ENCODE data around the gene NCKAP1.

The NCKAP1 gene

GRCh38 chr2:182946958-182947369 is 91.3 kb downstream of the NCKAP1 start:
- H4K20me1 ChIP-seq (ENCODE audit: insufficient read depth, low read length): no peaks in the 10 kb centered on the region
- no peak overlapping the region for H3K4me3 ChIP-seq (ENCODE audit: low read depth in 1 of 2, low read length in 2 of 2)
- no peak overlapping the region for H3K27ac ChIP-seq (ENCODE audit: low read length)
- no peak overlapping the region for H3K9ac ChIP-seq (ENCODE audit: low read depth, low read length)
- no peaks in the 10 kb centered on the region for H3K27me3 ChIP-seq (ENCODE audit: insufficient read depth, low read length, poor library complexity)
- H3K36me3 ChIP-seq (ENCODE audit: insufficient read depth, low read length): no peaks in the 10 kb centered on the region
- H3K4me1 ChIP-seq (ENCODE audit: insufficient read depth, low read length): no peaks in the 10 kb centered on the region
- no peaks in the 10 kb centered on the region for H3K9me3 ChIP-seq (ENCODE audit: insufficient read depth, low read length, severe bottlenecking)
- no peak for ATAC-seq (ENCODE audit: insufficient read depth, low read depth)
- no peaks in the 10 kb centered on the region for H3K79me2 ChIP-seq (ENCODE audit: insufficient read depth, low read length)
- TF ChIP-seq EZH2 (IDR thresholded peaks at IDR 0.05; ENCODE audit: borderline replicate concordance, low read depth, low read length, severe bottlenecking): no peak
- TF ChIP-seq, protein P1, sequence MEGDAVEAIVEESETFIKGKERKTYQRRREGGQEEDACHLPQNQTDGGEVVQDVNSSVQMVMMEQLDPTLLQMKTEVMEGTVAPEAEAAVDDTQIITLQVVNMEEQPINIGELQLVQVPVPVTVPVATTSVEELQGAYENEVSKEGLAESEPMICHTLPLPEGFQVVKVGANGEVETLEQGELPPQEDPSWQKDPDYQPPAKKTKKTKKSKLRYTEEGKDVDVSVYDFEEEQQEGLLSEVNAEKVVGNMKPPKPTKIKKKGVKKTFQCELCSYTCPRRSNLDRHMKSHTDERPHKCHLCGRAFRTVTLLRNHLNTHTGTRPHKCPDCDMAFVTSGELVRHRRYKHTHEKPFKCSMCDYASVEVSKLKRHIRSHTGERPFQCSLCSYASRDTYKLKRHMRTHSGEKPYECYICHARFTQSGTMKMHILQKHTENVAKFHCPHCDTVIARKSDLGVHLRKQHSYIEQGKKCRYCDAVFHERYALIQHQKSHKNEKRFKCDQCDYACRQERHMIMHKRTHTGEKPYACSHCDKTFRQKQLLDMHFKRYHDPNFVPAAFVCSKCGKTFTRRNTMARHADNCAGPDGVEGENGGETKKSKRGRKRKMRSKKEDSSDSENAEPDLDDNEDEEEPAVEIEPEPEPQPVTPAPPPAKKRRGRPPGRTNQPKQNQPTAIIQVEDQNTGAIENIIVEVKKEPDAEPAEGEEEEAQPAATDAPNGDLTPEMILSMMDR (IDR thresholded peaks at IDR 0.05; ENCODE audit: borderline replicate concordance, extremely low read depth, low read length, poor library complexity, severe bottlenecking): no peak
- DNase-seq: no peak
- no peak overlapping the region for H2AFZ ChIP-seq (ENCODE audit: low read depth, low read length)
- H3K4me2 ChIP-seq (ENCODE audit: insufficient read depth, low read length): no peak overlapping the region

DNA sequence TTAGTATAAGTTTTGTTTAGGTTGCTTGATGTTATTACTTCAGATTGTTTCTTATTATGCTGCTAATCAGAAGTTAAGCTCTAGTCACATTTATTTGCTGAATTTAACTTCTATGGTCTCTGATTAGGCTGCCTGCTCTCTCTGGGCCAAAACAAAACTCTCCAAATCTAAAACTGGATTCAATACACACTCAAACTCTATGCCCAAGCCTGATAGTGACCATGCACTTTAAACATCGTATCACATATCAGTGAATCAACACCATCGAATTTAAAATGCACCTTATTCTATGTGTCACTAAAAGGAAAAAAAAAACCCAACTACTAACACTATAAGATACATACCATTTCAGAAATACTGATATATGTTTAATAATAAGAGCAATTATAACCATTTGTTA is 94.9 kb downstream of the NCKAP1 start:
- TF ChIP-seq, protein P1 (IDR thresholded peaks at IDR 0.05; ENCODE audit: borderline replicate concordance, extremely low read depth, low read length, poor library complexity, severe bottlenecking): no peak
- no peak for TF ChIP-seq EZH2 (IDR thresholded peaks at IDR 0.05; ENCODE audit: borderline replicate concordance, low read depth, low read length, severe bottlenecking)
- H3K9ac ChIP-seq (ENCODE audit: low read depth, low read length): no peak overlapping the region
- ATAC-seq (ENCODE audit: insufficient read depth, low read depth): no peak
- H3K9me3 ChIP-seq (ENCODE audit: insufficient read depth, low read length, severe bottlenecking): no peaks in the 10 kb centered on the region
- no peak overlapping the region for H2AFZ ChIP-seq (ENCODE audit: low read depth, low read length)
- H3K79me2 ChIP-seq (ENCODE audit: insufficient read depth, low read length): no peaks in the 10 kb centered on the region
- H4K20me1 ChIP-seq (ENCODE audit: insufficient read depth, low read length): no peaks in the 10 kb centered on the region
- no peak overlapping the region for H3K4me3 ChIP-seq (ENCODE audit: low read depth in 1 of 2, low read length in 2 of 2)
- no peak for DNase-seq
- no peaks in the 10 kb centered on the region for H3K36me3 ChIP-seq (ENCODE audit: insufficient read depth, low read length)
- no peak overlapping the region for H3K4me2 ChIP-seq (ENCODE audit: insufficient read depth, low read length)
- no peak overlapping the region for H3K27ac ChIP-seq (ENCODE audit: low read length)
- H3K27me3 ChIP-seq (ENCODE audit: insufficient read depth, low read length, poor library complexity): no peaks in the 10 kb centered on the region
- H3K4me1 ChIP-seq (ENCODE audit: insufficient read depth, low read length): no peaks in the 10 kb centered on the region

DNA sequence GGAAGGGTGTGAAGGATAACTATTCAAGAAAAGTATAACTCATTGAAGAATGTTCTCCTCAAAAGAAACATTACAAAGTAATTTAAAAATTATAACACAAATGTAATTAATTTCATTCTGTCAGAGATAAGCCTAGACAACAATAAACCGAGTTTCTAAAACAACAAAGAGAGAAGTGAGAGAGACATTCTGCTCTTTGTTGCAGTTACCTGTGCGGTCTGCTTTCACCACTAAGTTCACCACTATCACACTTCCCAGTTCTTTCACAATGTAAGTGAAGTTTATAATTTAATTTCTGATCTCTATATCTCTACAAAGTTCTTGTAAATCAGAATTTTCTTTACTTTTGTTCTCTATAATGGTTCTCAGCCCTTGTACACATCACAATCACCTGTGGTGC is 95.5 kb downstream of the NCKAP1 start:
- Histone ChIP-seq H4K20me1 (ENCODE audit: insufficient read depth, low read length) (no peaks in the 10 kb centered on the region), H3K27ac (ENCODE audit: low read length) (no peak overlapping the region), H3K9ac (ENCODE audit: low read depth, low read length) (no peak overlapping the region), H3K79me2 (ENCODE audit: insufficient read depth, low read length) (no peaks in the 10 kb centered on the region), H3K4me2 (ENCODE audit: insufficient read depth, low read length) (no peak overlapping the region), H3K4me3 (ENCODE audit: low read depth in 1 of 2, low read length in 2 of 2) (no peak overlapping the region), H3K4me1 (ENCODE audit: insufficient read depth, low read length) (no peaks in the 10 kb centered on the region), H3K27me3 (ENCODE audit: insufficient read depth, low read length, poor library complexity) (no peaks in the 10 kb centered on the region), H3K36me3 (ENCODE audit: insufficient read depth, low read length) (no peaks in the 10 kb centered on the region), H3K9me3 (ENCODE audit: insufficient read depth, low read length, severe bottlenecking) (no peaks in the 10 kb centered on the region), H2AFZ (ENCODE audit: low read depth, low read length) (no peak overlapping the region)
- TF ChIP-seq, protein P1 (IDR thresholded peaks at IDR 0.05; ENCODE audit: borderline replicate concordance, extremely low read depth, low read length, poor library complexity, severe bottlenecking): no peak
- no peak for TF ChIP-seq EZH2 (IDR thresholded peaks at IDR 0.05; ENCODE audit: borderline replicate concordance, low read depth, low read length, severe bottlenecking)
- DNase-seq (no peak), ATAC-seq (ENCODE audit: insufficient read depth, low read depth) (no peak)

- Histone ChIP-seq H3K4me2 (ENCODE audit: insufficient read depth, low read length) (no peak overlapping the region), H3K27ac (ENCODE audit: low read length) (no peak overlapping the region), H3K9ac (ENCODE audit: low read depth, low read length) (no peak overlapping the region), H3K4me3 (ENCODE audit: low read depth in 1 of 2, low read length in 2 of 2) (no peak overlapping the region), H4K20me1 (ENCODE audit: insufficient read depth, low read length) (no peaks in the 10 kb centered on the region), H3K79me2 (ENCODE audit: insufficient read depth, low read length) (no peaks in the 10 kb centered on the region), H3K27me3 (ENCODE audit: insufficient read depth, low read length, poor library complexity) (no peaks in the 10 kb centered on the region), H3K4me1 (ENCODE audit: insufficient read depth, low read length) (no peaks in the 10 kb centered on the region), H2AFZ (ENCODE audit: low read depth, low read length) (no peak overlapping the region), H3K9me3 (ENCODE audit: insufficient read depth, low read length, severe bottlenecking) (no peaks in the 10 kb centered on the region), H3K36me3 (ENCODE audit: insufficient read depth, low read length) (no peaks in the 10 kb centered on the region)
- no peak for TF ChIP-seq EZH2 (IDR thresholded peaks at IDR 0.05; ENCODE audit: borderline replicate concordance, low read depth, low read length, severe bottlenecking)
- TF ChIP-seq, protein P1 (IDR thresholded peaks at IDR 0.05; ENCODE audit: borderline replicate concordance, extremely low read depth, low read length, poor library complexity, severe bottlenecking): no peak
- DNase-seq (no peak), ATAC-seq (ENCODE audit: insufficient read depth, low read depth) (no peak)
These were observed 96.3 kb downstream of the NCKAP1 start for GRCh38 chr2:182941919-182942318.
